Stimulated activated CD4-positive, alpha-beta T cell treated with anti-CD3 and anti-CD28 coated beads, Interleukin-12 subunit alpha, Interleukin-12 subunit beta, amount 100 ng/mL, for 4 hours (primary cell): ENCODE data around the gene CAMSAP3.

Experiments
- DNase-seq: peaks from one replicate; pipeline ENCODE4 v3.0.0-alpha.2; 2020

CAMSAP3 gene, protein sequence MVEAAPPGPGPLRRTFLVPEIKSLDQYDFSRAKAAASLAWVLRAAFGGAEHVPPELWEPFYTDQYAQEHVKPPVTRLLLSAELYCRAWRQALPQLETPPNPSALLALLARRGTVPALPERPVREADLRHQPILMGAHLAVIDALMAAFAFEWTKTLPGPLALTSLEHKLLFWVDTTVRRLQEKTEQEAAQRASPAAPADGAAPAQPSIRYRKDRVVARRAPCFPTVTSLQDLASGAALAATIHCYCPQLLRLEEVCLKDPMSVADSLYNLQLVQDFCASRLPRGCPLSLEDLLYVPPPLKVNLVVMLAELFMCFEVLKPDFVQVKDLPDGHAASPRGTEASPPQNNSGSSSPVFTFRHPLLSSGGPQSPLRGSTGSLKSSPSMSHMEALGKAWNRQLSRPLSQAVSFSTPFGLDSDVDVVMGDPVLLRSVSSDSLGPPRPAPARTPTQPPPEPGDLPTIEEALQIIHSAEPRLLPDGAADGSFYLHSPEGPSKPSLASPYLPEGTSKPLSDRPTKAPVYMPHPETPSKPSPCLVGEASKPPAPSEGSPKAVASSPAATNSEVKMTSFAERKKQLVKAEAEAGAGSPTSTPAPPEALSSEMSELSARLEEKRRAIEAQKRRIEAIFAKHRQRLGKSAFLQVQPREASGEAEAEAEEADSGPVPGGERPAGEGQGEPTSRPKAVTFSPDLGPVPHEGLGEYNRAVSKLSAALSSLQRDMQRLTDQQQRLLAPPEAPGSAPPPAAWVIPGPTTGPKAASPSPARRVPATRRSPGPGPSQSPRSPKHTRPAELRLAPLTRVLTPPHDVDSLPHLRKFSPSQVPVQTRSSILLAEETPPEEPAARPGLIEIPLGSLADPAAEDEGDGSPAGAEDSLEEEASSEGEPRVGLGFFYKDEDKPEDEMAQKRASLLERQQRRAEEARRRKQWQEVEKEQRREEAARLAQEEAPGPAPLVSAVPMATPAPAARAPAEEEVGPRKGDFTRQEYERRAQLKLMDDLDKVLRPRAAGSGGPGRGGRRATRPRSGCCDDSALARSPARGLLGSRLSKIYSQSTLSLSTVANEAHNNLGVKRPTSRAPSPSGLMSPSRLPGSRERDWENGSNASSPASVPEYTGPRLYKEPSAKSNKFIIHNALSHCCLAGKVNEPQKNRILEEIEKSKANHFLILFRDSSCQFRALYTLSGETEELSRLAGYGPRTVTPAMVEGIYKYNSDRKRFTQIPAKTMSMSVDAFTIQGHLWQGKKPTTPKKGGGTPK

GRCh38 chr19:7595466-7596133 lies at the start of gene CAMSAP3:
TSS of gene CAMSAP3 (plus strand) at chr19:7595863. CDS start at chr19:7596003, 140 bp downstream.
- DNase-seq = peak; percentile 36

DNA sequence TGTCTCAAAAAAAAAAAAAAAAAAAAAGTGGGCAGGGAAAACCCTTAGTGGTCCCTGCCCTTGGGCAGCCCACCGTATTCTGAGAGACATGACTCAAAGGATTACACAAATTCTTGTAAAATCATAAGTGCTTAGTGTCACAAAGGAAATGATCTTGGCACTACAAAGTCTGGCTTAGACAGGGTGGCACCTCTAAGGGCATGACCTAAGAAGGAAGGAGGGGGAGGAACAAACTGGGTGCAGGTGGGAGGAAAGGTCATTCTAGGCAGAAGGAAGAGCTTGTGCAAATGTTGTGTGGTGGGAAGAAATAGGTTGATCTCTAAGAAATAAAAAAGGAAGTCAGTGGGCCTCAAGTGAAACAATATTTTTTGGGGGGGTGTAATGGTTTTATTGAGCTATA lies 49.8 kb upstream of the CAMSAP3 start:
- no peak for DNase-seq

DNA sequence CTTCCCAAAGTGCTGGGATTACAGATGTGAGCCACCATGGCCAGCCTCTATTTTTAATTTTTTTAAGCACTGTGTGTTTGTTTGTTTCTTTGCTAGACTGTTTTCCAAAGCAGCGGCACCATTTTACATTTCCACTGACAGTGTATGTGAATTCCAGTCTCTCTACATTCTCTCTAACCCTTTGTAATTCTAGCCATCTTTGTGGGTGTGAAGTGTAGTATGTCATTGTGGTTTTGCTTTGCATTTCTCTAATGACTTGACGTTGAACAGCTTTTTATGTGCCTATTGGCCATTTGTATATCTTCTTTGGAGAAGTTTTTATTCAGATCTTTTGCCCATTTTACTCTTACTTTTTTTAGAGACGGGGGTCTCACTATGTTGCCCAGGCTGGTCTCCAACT lies 48.5 kb upstream of the CAMSAP3 start:
- DNase-seq = no peak

- DNase-seq = no peak
Measured at GRCh38 chr19:7549429-7550148, 46.1 kb upstream of the CAMSAP3 start.

- DNase-seq = no peak
Measured at GRCh38 chr19:7550169-7550770, 45.4 kb upstream of the CAMSAP3 start.

DNA sequence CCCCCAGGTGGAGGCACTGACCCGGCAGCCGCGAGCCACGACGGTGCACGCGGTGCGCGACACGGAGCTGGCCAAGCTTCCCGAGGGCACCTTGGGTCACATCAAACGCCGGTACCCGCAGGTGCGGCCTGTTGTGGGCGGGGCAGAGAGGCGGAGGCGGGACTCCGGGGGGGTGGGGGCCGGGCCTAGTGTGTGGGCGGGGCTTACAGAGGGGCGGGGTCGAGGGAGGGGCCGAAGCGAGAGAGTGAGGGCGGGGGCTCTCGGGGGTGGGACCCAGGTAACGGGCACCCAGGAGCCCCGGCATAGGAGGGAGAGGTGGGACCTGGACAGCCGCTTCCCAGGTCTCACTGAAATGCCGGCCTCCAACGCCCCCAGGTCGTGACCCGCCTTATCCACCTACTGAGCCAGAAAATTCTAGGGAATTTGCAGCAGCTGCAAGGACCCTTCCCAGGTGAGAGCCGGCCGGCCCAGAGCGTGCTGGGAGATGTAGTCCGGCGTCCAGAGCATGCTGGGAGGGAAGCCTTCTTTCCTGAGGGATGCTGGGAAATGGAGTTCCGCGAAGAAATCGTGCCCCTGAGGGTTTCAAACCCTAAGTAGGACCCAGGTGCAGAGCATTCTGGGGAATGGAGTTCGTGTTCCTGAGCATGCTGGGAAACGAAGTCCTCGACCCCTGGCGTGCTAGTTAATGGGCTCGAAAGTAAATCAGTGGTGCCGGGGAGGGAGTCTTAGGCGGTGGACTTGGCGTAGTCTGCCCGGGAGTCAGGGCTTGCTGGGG lies 44.5 kb upstream of the CAMSAP3 start:
- peak; percentile 22 for DNase-seq

DNA sequence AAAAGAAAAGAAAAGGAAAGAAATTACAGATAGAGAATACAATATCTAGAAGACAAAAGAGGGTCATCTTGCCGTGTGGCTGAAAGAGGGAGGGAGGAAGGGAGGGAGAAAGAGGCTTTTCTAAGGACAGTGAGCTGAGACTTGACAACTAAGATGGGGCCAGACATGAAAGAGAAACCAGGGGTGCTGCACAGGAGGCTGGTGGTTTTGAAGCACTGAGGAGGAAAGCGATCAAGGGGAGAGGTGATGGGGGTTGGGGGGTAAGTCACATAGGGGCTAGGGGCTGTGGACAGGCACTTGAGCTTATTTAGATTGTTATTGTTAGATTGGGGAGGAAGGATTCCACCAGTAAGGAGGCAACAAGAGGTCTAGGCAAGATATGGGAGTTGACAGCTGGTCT lies 42.9 kb upstream of the CAMSAP3 start:
- no peak for DNase-seq

DNA sequence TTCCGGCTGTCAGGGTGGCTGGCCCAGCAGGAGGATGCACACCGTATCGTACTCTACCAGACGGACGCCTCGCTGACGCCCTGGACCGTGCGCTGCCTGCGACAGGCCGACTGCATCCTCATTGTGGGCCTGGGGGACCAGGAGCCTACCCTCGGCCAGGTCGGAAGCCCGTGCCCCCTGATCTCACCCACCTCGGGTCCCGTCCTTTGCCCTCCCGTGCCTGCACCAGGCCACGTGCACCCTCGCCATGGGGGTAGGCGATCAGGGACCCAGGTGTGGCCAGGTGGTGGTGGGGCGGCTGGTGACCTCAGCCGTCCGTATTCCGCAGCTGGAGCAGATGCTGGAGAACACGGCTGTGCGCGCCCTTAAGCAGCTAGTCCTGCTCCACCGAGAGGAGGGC lies 41.1 kb upstream of the CAMSAP3 start:
- DNase-seq = no peak

DNA sequence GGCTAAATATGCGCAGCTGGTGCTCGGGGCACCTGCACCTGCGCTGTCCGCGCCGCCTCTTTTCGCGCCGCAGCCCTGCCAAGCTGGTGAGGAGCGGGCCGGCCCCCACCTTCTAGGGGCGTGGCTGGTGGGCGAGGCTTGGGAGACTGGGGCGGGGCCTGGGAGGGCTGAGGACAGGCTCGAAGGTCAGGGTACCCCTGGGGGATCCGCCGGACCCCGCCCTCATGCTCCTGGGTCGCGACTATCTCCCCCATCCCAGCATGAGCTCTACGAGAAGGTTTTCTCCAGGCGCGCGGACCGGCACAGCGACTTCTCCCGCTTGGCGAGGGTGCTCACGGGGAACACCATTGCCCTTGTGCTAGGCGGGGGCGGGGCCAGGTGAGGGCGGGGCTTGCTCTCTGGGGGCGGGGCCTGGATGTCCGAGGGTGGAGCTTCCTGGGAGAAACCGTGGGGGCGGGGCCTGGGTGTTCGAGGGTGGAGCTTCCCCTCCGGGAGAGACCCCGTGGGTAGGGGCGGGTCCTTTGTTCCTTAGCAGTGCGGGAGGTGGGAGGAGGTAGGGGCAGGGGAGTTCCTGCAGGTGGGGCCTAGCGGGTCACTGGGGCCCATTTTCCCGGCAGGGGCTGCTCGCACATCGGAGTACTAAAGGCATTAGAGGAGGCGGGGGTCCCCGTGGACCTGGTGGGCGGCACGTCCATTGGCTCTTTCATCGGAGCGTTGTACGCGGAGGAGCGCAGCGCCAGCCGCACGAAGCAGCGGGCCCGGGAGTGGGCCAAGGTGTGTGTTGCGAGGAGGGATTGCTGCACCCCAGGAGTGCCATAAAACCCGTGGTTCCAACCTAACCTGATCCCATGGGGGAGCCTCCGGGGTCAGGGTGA lies 40.4 kb upstream of the CAMSAP3 start:
- no peak for DNase-seq

DNA sequence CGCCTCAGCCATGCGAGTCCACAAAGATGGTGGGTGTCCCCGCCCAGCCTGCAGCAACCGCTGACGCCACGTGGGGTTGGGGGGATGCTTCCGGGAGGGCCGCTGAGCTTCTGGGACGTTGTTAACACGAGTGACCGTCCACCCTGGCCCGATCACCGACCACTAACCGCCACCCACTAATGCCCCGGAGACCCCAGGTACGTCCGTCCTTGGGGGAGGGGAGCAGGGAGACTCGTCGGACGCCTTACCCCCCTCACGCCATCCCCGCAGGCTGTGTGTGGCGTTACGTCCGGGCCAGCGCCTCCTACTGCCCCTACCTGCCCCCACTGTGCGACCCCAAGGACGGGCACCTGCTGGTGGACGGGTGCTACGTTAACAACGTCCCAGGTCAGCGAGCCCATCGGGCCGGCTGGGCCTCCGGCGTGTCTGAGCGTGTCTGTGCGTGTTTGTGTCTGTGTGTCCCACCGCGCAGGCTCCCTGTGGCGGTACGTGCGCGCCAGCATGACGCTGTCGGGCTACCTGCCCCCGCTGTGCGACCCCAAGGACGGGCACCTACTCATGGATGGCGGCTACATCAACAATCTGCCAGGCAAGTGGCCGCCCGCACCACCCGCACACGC lies 38.9 kb upstream of the CAMSAP3 start:
- no peak for DNase-seq

DNA sequence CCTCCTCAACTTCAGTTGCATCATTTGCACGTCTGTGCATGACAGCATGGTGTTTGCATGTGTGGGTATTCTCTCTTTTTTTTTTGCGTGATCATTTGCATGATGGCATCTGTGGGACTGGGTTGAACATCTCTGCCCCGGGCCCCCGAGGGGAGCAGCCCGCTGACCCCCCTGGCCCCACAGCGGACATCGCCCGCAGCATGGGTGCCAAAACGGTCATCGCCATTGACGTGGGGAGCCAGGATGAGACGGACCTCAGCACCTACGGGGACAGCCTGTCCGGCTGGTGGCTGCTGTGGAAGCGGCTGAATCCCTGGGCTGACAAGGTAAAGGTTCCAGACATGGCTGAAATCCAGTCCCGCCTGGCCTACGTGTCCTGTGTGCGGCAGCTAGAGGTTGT lies 37.0 kb upstream of the CAMSAP3 start:
- no peak for DNase-seq

DNA sequence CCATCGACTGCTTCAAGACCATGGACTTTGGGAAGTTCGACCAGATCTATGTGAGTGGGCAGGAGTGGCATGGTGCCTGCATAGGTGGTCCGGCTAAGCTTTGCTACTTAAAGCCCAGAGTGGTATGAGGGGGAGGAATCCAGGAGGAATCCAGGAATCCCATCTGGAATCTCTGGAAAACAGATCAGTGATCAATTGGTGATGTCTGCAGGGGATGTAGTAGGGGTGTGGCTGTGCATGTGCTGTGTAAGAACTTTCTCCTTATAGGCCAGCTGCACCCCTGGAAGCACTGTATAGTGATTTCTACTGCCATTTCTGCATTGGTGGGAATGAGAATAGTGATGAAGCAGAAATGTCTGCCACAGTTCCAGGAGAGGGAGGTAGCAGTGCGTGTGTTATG lies 36.6 kb upstream of the CAMSAP3 start:
- no peak for DNase-seq

- DNase-seq = no peak
Measured at GRCh38 chr19:7560255-7560654, 35.4 kb upstream of the CAMSAP3 start.

- no peak for DNase-seq
Measured at GRCh38 chr19:7561325-7561724, 34.3 kb upstream of the CAMSAP3 start.

DNA sequence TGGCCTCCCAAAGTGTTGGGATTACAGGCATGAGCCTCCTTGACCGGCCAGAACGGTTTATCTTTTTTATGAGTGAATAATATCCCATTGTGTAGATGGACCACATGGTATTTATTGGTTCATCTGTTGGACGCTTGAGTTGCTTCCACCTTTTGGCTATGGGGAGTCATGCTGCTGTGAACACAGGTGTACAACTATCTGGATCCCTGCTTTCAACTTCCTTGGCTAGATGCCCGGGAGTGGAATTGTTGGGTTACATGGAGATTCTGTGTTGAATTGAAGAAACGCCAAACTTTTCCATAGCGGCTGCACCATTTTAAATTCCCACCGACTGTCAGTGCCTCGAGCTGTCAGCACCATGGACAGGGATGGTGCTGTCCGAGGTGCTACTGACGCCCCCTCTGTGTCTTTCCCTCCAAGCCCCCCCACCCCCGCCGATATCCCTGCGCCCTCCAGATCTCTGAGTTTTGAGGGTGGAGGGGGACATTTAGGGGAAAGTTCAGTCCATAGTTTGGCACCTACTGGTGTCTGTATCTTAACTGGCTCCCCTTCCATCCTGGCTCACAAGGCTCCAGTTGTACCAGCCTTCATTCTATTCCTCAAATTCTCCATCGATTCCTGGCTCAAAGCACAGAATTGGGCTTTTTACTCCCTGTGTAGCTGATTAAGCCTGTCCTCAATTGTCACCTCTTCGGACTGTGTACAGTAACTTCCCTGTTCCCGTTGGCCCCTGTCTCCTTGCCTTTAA lies 32.8 kb upstream of the CAMSAP3 start:
- no peak for DNase-seq

DNA sequence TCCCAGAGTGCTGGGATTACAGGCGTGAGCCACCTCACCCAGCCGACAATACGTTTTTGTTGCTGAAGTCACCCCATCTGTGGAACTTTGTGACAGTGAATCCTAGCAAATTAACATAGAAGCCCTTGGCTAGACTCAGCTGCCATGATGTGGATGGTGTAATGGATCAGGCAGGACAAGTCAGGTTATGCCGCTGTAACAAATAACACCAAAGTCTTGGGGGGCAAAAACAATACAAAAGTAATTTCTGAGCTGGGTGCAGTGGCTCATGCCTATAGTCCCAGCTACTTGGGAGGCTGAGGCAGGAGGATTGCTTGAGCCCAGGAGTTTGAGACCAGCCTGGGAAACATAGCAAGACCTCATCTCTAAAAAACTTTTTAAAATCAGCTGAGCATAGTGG lies 30.8 kb upstream of the CAMSAP3 start:
- no peak for DNase-seq

GRCh38 chr19:7565332-7565731 lies 30.3 kb upstream of the CAMSAP3 start:
- DNase-seq = no peak

DNA sequence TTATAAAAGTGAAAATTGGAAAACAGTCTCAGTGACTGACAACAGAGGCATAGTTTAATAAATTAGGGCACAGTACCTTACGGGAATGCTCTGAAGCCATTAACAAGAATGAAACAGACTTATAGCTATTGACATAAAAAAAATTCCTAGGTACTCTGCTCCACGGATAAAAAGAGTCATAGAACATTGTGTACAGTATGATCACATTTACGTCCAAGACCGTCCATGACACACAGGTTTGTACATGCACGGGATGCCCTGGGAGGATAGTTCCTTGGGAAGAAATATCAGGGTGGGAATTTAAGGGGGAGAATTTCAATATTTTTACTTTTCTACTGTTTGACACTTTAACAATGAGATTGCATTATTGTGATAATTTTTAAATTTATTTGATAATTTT lies 24.9 kb upstream of the CAMSAP3 start:
- no peak for DNase-seq
